Uterus (tissue), 4 donors: ENCODE measurements around the gene EPB41L2. TPM values are rescaled to one million over a fixed set of nuclear protein-coding genes. Genes with fewer than 3 reads are reported as not detected.

Source experiments
- DNase-seq, 2 donors: peaks; one replicate each; pipeline ENCODE4 v3.0.0-alpha.2; 2019 to 2020
- H3K27ac ChIP-seq, 2 donors: fragments of 200-600 bp; sonication (generic); 1 replicate in 1 of 2; 2 replicates in 1 of 2; pipeline ENCODE4 v1.5.1; 2016 to 2018
- H3K27me3 ChIP-seq, 2 donors: fragments of 200-600 bp; sonication (generic); one replicate each; pipeline ENCODE4 v1.5.1; 2018 to 2019; ENCODE audit warnings: control low read depth in 1 of 2
- H3K36me3 ChIP-seq, 2 donors: fragments of 200-600 bp; sonication (generic); one replicate each; pipeline ENCODE4 v1.5.1; 2019; ENCODE audit warnings: control low read depth in 1 of 2
- H3K4me1 ChIP-seq, 2 donors: fragments of 200-600 bp; sonication (generic); one replicate each; pipeline ENCODE4 v1.5.1; 2018 to 2019; ENCODE audit warnings: control low read depth in 1 of 2
- H3K4me3 ChIP-seq, 2 donors: fragments of 200-600 bp; sonication (generic); 1 replicate in 1 of 2; 2 replicates in 1 of 2; pipeline ENCODE4 v1.5.1; 2018 to 2019; ENCODE audit warnings: mild to moderate bottlenecking in 1 of 2
- H3K9me3 ChIP-seq, 2 donors: fragments of 200-600 bp; sonication (generic); one replicate each; pipeline ENCODE4 v1.5.1; 2019; ENCODE audit warnings: control low read depth in 1 of 2
- CTCF ChIP-seq, 4 experiments: fragments of 200-600 bp in 2 of 4; fragments of 450-650 bp in 2 of 4; sonication (generic) in 2 of 4; IDR thresholded peaks; one replicate each; pipeline ENCODE4 v1.5.1; 2016 to 2019; ENCODE audit warnings: antibody characterized with exemption in 4 of 4, mild to moderate bottlenecking in 2 of 4, moderate library complexity in 1 of 4
- POLR2A ChIP-seq, 2 donors: fragments of 450-650 bp; IDR thresholded peaks; one replicate each; pipeline ENCODE4 v1.6.1; 2016; ENCODE audit warnings: antibody characterized with exemption in 2 of 2, mild to moderate bottlenecking in 1 of 2, moderate library complexity in 1 of 2
- intact Hi-C: fragments of 100-400 bp; cut with DNase I; formaldehyde crosslinking; loops from one replicate; pipeline ENCODE4 v1.15.1; 2023; ENCODE audit warnings: low total_unique reads
- total RNA-seq, 4 donors: library from RNA; depleted of rRNA in 3 of 4; stranded (reverse); fragments of >200 nt in 3 of 4; gene quantifications; one replicate each; pipeline versions ENCODE4 v1.1.0 to v1.2.4, GENCODE V29; 2014 to 2023
- donor health status: DM: yes; HTN: yes; CAD: no.

Gene EPB41L2
- total RNA-seq, 4 donors from 2014 or later, result 72.5 to 237 (median 148) TPM

- TF ChIP-seq POLR2A (IDR thresholded peaks at IDR 0.05) (no peak), CTCF (IDR thresholded peaks at IDR 0.05) (no peak)
- Histone ChIP-seq H3K4me3 (no peak overlapping the region), H3K9me3 (no peaks in the 10 kb centered on the region), H3K36me3 (no peaks in the 10 kb centered on the region), H3K27me3 (no peaks in the 10 kb centered on the region), H3K4me1 (no peaks in the 10 kb centered on the region), H3K27ac (no peak overlapping the region)
- intact Hi-C loops, result no loop called here
- no peak for DNase-seq
Observed at GRCh38 chr6:130908958-130909357, 154.1 kb downstream of the EPB41L2 start.

DNA sequence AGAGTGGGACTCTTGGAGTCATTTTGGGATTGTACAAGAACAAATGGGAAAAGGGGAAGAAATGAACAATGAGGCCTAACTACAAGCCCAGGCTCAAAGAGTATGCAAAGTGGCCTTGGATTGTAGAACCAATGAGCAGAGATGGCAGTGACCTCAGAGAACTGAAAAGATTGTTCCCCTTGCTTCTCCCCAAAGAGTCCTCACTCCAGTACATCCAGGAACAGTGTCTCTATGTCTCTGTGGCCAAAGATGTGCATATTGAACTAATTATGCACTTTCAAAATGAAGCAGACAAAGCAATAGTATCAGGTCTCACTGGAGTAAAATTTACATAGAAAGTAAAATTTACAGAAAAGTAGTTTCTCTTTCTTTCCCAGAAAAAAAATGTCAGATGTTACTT, 154.9 kb downstream of the EPB41L2 start:
- H3K36me3 ChIP-seq, result no peaks in the 10 kb centered on the region
- no peak for DNase-seq
- no peak for TF ChIP-seq CTCF (IDR thresholded peaks at IDR 0.05)
- TF ChIP-seq POLR2A (IDR thresholded peaks at IDR 0.05), result no peak
- no peaks in the 10 kb centered on the region for H3K27me3 ChIP-seq
- H3K27ac ChIP-seq, result no peak overlapping the region
- no peak overlapping the region for H3K4me3 ChIP-seq
- H3K4me1 ChIP-seq, result no peaks in the 10 kb centered on the region
- H3K9me3 ChIP-seq, result no peaks in the 10 kb centered on the region
- intact Hi-C loops, result no loop called here

DNA sequence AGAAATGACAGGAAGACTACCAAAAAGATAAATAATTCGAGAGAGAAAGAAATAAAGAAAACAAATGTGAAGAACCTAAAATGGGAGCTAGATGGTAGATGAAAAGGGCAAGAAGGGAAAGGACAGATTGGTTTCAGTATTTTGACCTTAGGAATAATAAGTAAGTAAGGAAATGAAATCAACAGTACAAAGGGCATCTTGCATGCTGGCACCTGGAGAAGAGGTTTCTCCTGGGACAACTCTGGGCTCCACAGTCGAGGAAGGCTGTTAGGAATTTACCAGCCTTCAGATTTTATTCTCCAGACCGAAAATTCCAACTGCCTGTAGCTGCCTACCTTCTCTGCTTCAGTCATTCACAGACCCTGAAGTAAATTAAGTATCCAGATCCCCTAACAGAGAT, 155.4 kb downstream of the EPB41L2 start:
- Histone ChIP-seq H3K36me3 (no peaks in the 10 kb centered on the region), H3K9me3 (no peaks in the 10 kb centered on the region), H3K27ac (no peak overlapping the region), H3K4me3 (no peak overlapping the region), H3K27me3 (no peaks in the 10 kb centered on the region), H3K4me1 (no peaks in the 10 kb centered on the region)
- intact Hi-C loops, result no loop called here
- no peak for DNase-seq
- no peak for TF ChIP-seq CTCF (IDR thresholded peaks at IDR 0.05)

- Histone ChIP-seq H3K9me3 (no peaks in the 10 kb centered on the region), H3K27me3 (no peaks in the 10 kb centered on the region), H3K27ac (no peak overlapping the region), H3K4me3 (no peak overlapping the region), H3K4me1 (no peaks in the 10 kb centered on the region), H3K36me3 (no peaks in the 10 kb centered on the region)
- TF ChIP-seq POLR2A (IDR thresholded peaks at IDR 0.05) (no peak), CTCF (IDR thresholded peaks at IDR 0.05) (no peak)
- intact Hi-C loops, result no loop called here
- DNase-seq, result no peak
Observed at GRCh38 chr6:130906736-130907381, 156.2 kb downstream of the EPB41L2 start.

- intact Hi-C loops, result no loop called here
- no peak for TF ChIP-seq POLR2A (IDR thresholded peaks at IDR 0.05)
- no peak for TF ChIP-seq CTCF (IDR thresholded peaks at IDR 0.05)
- H3K9me3 ChIP-seq, result no peaks in the 10 kb centered on the region
- no peaks in the 10 kb centered on the region for H3K36me3 ChIP-seq
- no peak overlapping the region for H3K4me3 ChIP-seq
- no peaks in the 10 kb centered on the region for H3K27me3 ChIP-seq
- H3K4me1 ChIP-seq, result no peaks in the 10 kb centered on the region
- no peak for DNase-seq
- no peak overlapping the region for H3K27ac ChIP-seq
Observed at GRCh38 chr6:130903602-130904001, 159.4 kb downstream of the EPB41L2 start.
